GM19023 (cell line): ENCODE results near the gene RNF167.

Experiments used
- ATAC-seq: cut with Tn5 transposase; IDR thresholded peaks from one replicate; pipeline ENCODE4 v1.9.1; 2021; ENCODE audit warnings: mild to moderate bottlenecking, moderate library complexity; ENCODE audit not compliant: unreplicated experiment

Gene RNF167

GRCh38 chr17:4939796-4940554, at the start of gene RNF167, which contains the start of gene SLC25A11:
TSS of gene RNF167 (plus strand) at chr17:4940268. CDS start at chr17:4940910, 642 bp downstream.
TSS of gene SLC25A11 (minus strand) at chr17:4940046. CDS start at chr17:4939910, 136 bp downstream.
- peak; percentile 73 for ATAC-seq

- ATAC-seq = no peak
These were observed 48.4 kb upstream of the RNF167 start for GRCh38 chr17:4891411-4892410.

GRCh38 chr17:4892499-4893221, 47.4 kb upstream of the RNF167 start:
- no peak for ATAC-seq

GRCh38 chr17:4893272-4893671, 46.8 kb upstream of the RNF167 start:
- ATAC-seq = no peak

- no peak for ATAC-seq
These were observed 46.1 kb upstream of the RNF167 start for GRCh38 chr17:4893721-4894560.

- ATAC-seq = no peak
These were observed 44.9 kb upstream of the RNF167 start for GRCh38 chr17:4895121-4895520.

- no peak for ATAC-seq
These were observed 44.3 kb upstream of the RNF167 start for GRCh38 chr17:4895657-4896331.

- ATAC-seq = no peak
These were observed 43.5 kb upstream of the RNF167 start for GRCh38 chr17:4896332-4897197.

- no peak for ATAC-seq
These were observed 42.8 kb upstream of the RNF167 start for GRCh38 chr17:4897198-4897687.

- no peak for ATAC-seq
These were observed 42.3 kb upstream of the RNF167 start for GRCh38 chr17:4897785-4898184.

- no peak for ATAC-seq
These were observed 41.7 kb upstream of the RNF167 start for GRCh38 chr17:4898351-4898750.

- ATAC-seq = no peak
These were observed 41.1 kb upstream of the RNF167 start for GRCh38 chr17:4898927-4899326.

GRCh38 chr17:4899341-4900230, 40.5 kb upstream of the RNF167 start, which contains the start of gene C17orf107:
TSS of gene C17orf107 (plus strand) at chr17:4899536. CDS start at chr17:4899763, 227 bp downstream.
- ATAC-seq = no peak

GRCh38 chr17:4900231-4901107, 39.6 kb upstream of the RNF167 start:
- no peak for ATAC-seq

- ATAC-seq = no peak
These were observed 38.9 kb upstream of the RNF167 start for GRCh38 chr17:4901108-4901647.
